Ureter (tissue), 1 donor: ENCODE measurements around the gene PCSK4. TPM values are rescaled to one million over a fixed set of nuclear protein-coding genes. Genes with fewer than 3 reads are reported as not detected.

Experiments
- DNase-seq: peaks from one replicate; pipeline ENCODE4 v3.0.0-alpha.2; 2020; ENCODE audit warnings: low spot score
- total RNA-seq: library from RNA; stranded (reverse); gene quantifications from one replicate; pipeline ENCODE4 v1.2.4, GENCODE V29; 2023
- donor health status: DM: yes; HTN: yes; CAD: no.

PCSK4 gene
- total RNA-seq, 1 donor from 2014 or later = 4.5 TPM

GRCh38 chr19:1471010-1471514, 19.1 kb downstream of the PCSK4 start:
- no peak for DNase-seq

GRCh38 chr19:1470305-1471009, 19.7 kb downstream of the PCSK4 start:
- DNase-seq = no peak

- DNase-seq = no peak
These were observed 20.2 kb downstream of the PCSK4 start for GRCh38 chr19:1470055-1470304.

GRCh38 chr19:1469255-1470054, 20.7 kb downstream of the PCSK4 start:
- no peak for DNase-seq

GRCh38 chr19:1468821-1469254, 21.3 kb downstream of the PCSK4 start:
- no peak for DNase-seq

- DNase-seq = no peak
These were observed 21.8 kb downstream of the PCSK4 start for GRCh38 chr19:1468274-1468820.

- no peak for DNase-seq
These were observed 22.5 kb downstream of the PCSK4 start for GRCh38 chr19:1467490-1468273.

- no peak for DNase-seq
These were observed 23.0 kb downstream of the PCSK4 start for GRCh38 chr19:1467215-1467489.

GRCh38 chr19:1466461-1467214, 23.5 kb downstream of the PCSK4 start:
- DNase-seq = no peak

- DNase-seq = no peak
These were observed 24.1 kb downstream of the PCSK4 start for GRCh38 chr19:1466018-1466460.

GRCh38 chr19:1465191-1466016, 24.7 kb downstream of the PCSK4 start:
- no peak for DNase-seq

- no peak for DNase-seq
These were observed 28.3 kb downstream of the PCSK4 start for GRCh38 chr19:1461862-1462261.

- DNase-seq = no peak
These were observed 29.8 kb downstream of the PCSK4 start for GRCh38 chr19:1460033-1460995.

GRCh38 chr19:1459479-1459878, 30.7 kb downstream of the PCSK4 start:
- no peak for DNase-seq

- DNase-seq = no peak
These were observed 32.3 kb downstream of the PCSK4 start for GRCh38 chr19:1457892-1458291.

- DNase-seq = no peak
These were observed 33.0 kb downstream of the PCSK4 start for GRCh38 chr19:1457031-1457739.

- DNase-seq = no peak
These were observed 33.8 kb downstream of the PCSK4 start for GRCh38 chr19:1456121-1456900.
